H1 (cell line): Measurements from ENCODE around the gene RBM20. TPM values are rescaled to one million over a fixed set of nuclear protein-coding genes. Genes with fewer than 3 reads are reported as not detected.

Source experiments
- CTCF ChIA-PET: fragments of 300-600 bp; sonication (Branson Sonifier 250); formaldehyde crosslinking; loops from one replicate; lab custom pipeline; 2021; ENCODE audit not compliant: partially characterized antibody; lab: Charles Lee
- POLR2A ChIA-PET: fragments of 300-600 bp; sonication (Branson Sonifier 250); formaldehyde crosslinking; loops from one replicate; lab custom pipeline; 2021; ENCODE audit warnings: inconsistent platforms; ENCODE audit not compliant: partially characterized antibody; lab: Charles Lee
- DNase-seq, 2 experiments: peaks; one replicate each; pipeline versions ENCODE4 v3.0.0 to v3.0.0-alpha.2; 2010 to 2022; ENCODE audit warnings: low spot score in 2 of 2, low read depth in 1 of 2, mixed read lengths in 1 of 2
- FAIRE-seq: peaks from 2 replicates; lab custom pipeline; 2011; peaks lifted over from hg19 to GRCh38; lab: Jason Lieb, UNC
- H2AFZ ChIP-seq: 2 replicates; pipeline ENCODE4 v1.8.1; 2012; ENCODE audit warnings: low read length, inconsistent platforms
- H2AK5ac ChIP-seq: 2 replicates; pipeline ENCODE4 v1.6.1; 2013; ENCODE audit warnings: low read depth, low read length
- H2BK120ac ChIP-seq: replicated peaks from 2 replicates; pipeline ENCODE3; 2013; ENCODE audit warnings: low read depth, low read length, inconsistent platforms
- H2BK12ac ChIP-seq: 2 replicates; pipeline ENCODE4 v1.6.1; 2013; ENCODE audit warnings: low read depth, low read length
- H2BK15ac ChIP-seq: 2 replicates; pipeline ENCODE4 v1.6.1; 2013; ENCODE audit warnings: low read length
- H2BK20ac ChIP-seq: 2 replicates; pipeline ENCODE4 v1.6.1; 2013; ENCODE audit warnings: low read length
- H2BK5ac ChIP-seq: 2 replicates; pipeline ENCODE4 v1.6.1; 2013; ENCODE audit warnings: low read depth, low read length
- H3K14ac ChIP-seq: 2 replicates; pipeline ENCODE4 v1.6.1; 2013; ENCODE audit warnings: inconsistent platforms; ENCODE audit not compliant: insufficient read length
- H3K18ac ChIP-seq: 2 replicates; pipeline ENCODE4 v1.6.1; 2013; ENCODE audit warnings: low read length; ENCODE audit errors: extremely low read depth
- H3K23ac ChIP-seq: 2 replicates; pipeline ENCODE4 v1.6.1; 2013; ENCODE audit warnings: inconsistent platforms; ENCODE audit not compliant: insufficient read length
- H3K23me2 ChIP-seq: 2 replicates; pipeline ENCODE4 v1.6.1; 2013; ENCODE audit warnings: low read depth, low read length
- H3K27ac ChIP-seq: 2 replicates; pipeline ENCODE4 v1.6.1; 2011; ENCODE audit warnings: low read depth, low read length, inconsistent platforms
- H3K27me3 ChIP-seq, 4 experiments: replicated peaks in 1 of 4; 1 replicate in 1 of 4; 2 replicates in 3 of 4; pipeline versions ENCODE4 v1.6.1 to v1.8.1; 2011 to 2013; ENCODE audit warnings: low read length in 3 of 4, mild to moderate bottlenecking in 3 of 4, inconsistent platforms in 2 of 4, mixed read lengths in 2 of 4, moderate library complexity in 1 of 4; ENCODE audit not compliant: control insufficient read depth in 3 of 4, insufficient read depth in 3 of 4; ENCODE audit errors: extremely low read depth in 1 of 4
- H3K36me3 ChIP-seq, 4 experiments: 2 replicates each; pipeline versions ENCODE4 v1.6.1 to v1.8.1; 2011 to 2013; ENCODE audit warnings: mild to moderate bottlenecking in 4 of 4, low read length in 3 of 4, moderate library complexity in 2 of 4, control low read depth in 1 of 4, inconsistent platforms in 1 of 4; ENCODE audit not compliant: insufficient read depth in 4 of 4, control insufficient read depth in 2 of 4
- H3K4ac ChIP-seq: replicated peaks from 2 replicates; pipeline ENCODE3; 2013; ENCODE audit warnings: low read length, low read depth, mixed read lengths, inconsistent platforms; ENCODE audit not compliant: insufficient read length
- H3K4me1 ChIP-seq, 4 experiments: replicated peaks in 1 of 4; 1 replicate in 1 of 4; 2 replicates in 3 of 4; pipeline versions ENCODE4 v1.6.1 to v1.8.1; 2011 to 2013; ENCODE audit warnings: low read length in 3 of 4, inconsistent platforms in 2 of 4, mixed read lengths in 1 of 4; ENCODE audit not compliant: insufficient read depth in 4 of 4, control insufficient read depth in 3 of 4
- H3K4me2 ChIP-seq, 2 experiments: 2 replicates each; pipeline versions ENCODE4 v1.6.1 to v1.8.1; 2011 to 2013; ENCODE audit warnings: low read depth in 2 of 2, low read length in 2 of 2, control low read depth in 1 of 2, inconsistent platforms in 1 of 2, mild to moderate bottlenecking in 1 of 2; ENCODE audit not compliant: insufficient read depth in 1 of 2
- H3K4me3 ChIP-seq, 4 experiments: fragments of 200-600, 300-600 bp in 1 of 4; sonication (generic), shearing (Covaris generic), sonication (Bioruptor Twin) in 1 of 4; 2 replicates each; pipeline versions ENCODE4 v1.5.1 to v1.8.1; 2011 to 2016; ENCODE audit warnings: low read length in 4 of 4, low read depth in 3 of 4, control low read depth in 2 of 4, inconsistent platforms in 2 of 4, mild to moderate bottlenecking in 2 of 4, mixed read lengths in 1 of 4, moderate library complexity in 1 of 4; ENCODE audit not compliant: insufficient read depth in 2 of 4; ENCODE audit errors: extremely low read depth in 1 of 4
- H3K56ac ChIP-seq: replicated peaks from 2 replicates; pipeline ENCODE3; 2013; ENCODE audit warnings: low read depth, mild to moderate bottlenecking, mixed read lengths, low read length, inconsistent platforms; ENCODE audit not compliant: insufficient read length
- H3K79me1 ChIP-seq: 2 replicates; pipeline ENCODE4 v1.6.1; 2013; ENCODE audit warnings: low read depth, low read length, control low read depth
- H3K79me2 ChIP-seq, 2 experiments: 2 replicates each; pipeline versions ENCODE4 v1.6.1 to v1.8.1; 2012 to 2013; ENCODE audit warnings: low read length in 2 of 2, mild to moderate bottlenecking in 2 of 2, inconsistent platforms in 1 of 2; ENCODE audit not compliant: insufficient read depth in 2 of 2, control insufficient read depth in 1 of 2
- H3K9ac ChIP-seq, 4 experiments: replicated peaks in 1 of 4; 1 replicate in 1 of 4; 2 replicates in 3 of 4; pipeline versions ENCODE4 v1.6.1 to v1.8.1; 2011 to 2013; ENCODE audit warnings: low read depth in 3 of 4, low read length in 3 of 4, control low read depth in 2 of 4, mild to moderate bottlenecking in 2 of 4, moderate library complexity in 2 of 4, inconsistent platforms in 1 of 4; ENCODE audit errors: extremely low read depth in 1 of 4
- H3K9me3 ChIP-seq, 2 experiments: 2 replicates each; pipeline versions ENCODE4 v1.6.1 to v1.8.1; 2012 to 2013; ENCODE audit warnings: mild to moderate bottlenecking in 2 of 2, moderate library complexity in 2 of 2, control low read depth in 1 of 2, inconsistent platforms in 1 of 2, low read depth in 1 of 2, low read length in 1 of 2, mixed read lengths in 1 of 2; ENCODE audit not compliant: insufficient read depth in 2 of 2
- H4K20me1 ChIP-seq, 2 experiments: replicated peaks in 1 of 2; 2 replicates each; pipeline versions ENCODE3 to v1.8.1; 2011 to 2013; ENCODE audit warnings: inconsistent platforms in 2 of 2, low read length in 2 of 2, mild to moderate bottlenecking in 1 of 2; ENCODE audit not compliant: insufficient read depth in 2 of 2, control insufficient read depth in 1 of 2
- H4K5ac ChIP-seq: 2 replicates; pipeline ENCODE4 v1.6.1; 2013; ENCODE audit warnings: low read length, low read depth, mixed read lengths, inconsistent platforms; ENCODE audit not compliant: insufficient read length
- H4K8ac ChIP-seq: 2 replicates; pipeline ENCODE4 v1.8.0; 2013; ENCODE audit warnings: mild to moderate bottlenecking, moderate library complexity, low read length, inconsistent platforms; ENCODE audit not compliant: insufficient read depth; ENCODE audit errors: extremely low read depth
- H4K91ac ChIP-seq: replicated peaks from 2 replicates; pipeline ENCODE3; 2013; ENCODE audit warnings: low read length, mixed read lengths, inconsistent platforms; ENCODE audit not compliant: insufficient read length
- CEBPB ChIP-seq: IDR thresholded peaks from 2 replicates; pipeline ENCODE4 v1.6.1; 2012; ENCODE audit warnings: low read depth, low read length
- CTBP2 ChIP-seq: IDR thresholded peaks from 2 replicates; pipeline ENCODE4 v1.7.0; 2011; ENCODE audit warnings: borderline replicate concordance, mild to moderate bottlenecking, moderate library complexity, mixed read lengths, low read length; ENCODE audit not compliant: insufficient read depth, insufficient read length
- CTCF ChIP-seq, 3 experiments: IDR thresholded peaks; 1 replicate in 2 of 3; 2 replicates in 1 of 3; pipeline versions ENCODE4 v1.5.1 to v1.6.1; 2011; ENCODE audit warnings: low read length in 3 of 3, mild to moderate bottlenecking in 3 of 3, inconsistent platforms in 2 of 3, low read depth in 1 of 3, moderate library complexity in 1 of 3; ENCODE audit not compliant: insufficient read depth in 1 of 3; ENCODE audit errors: control extremely low read depth in 1 of 3
- KDM4A ChIP-seq: IDR thresholded peaks from one replicate; pipeline ENCODE4 v1.7.1; 2012; ENCODE audit warnings: low read depth, mild to moderate bottlenecking, moderate library complexity, low read length, inconsistent platforms; ENCODE audit not compliant: severe bottlenecking
- MAX ChIP-seq: IDR thresholded peaks from 2 replicates; pipeline ENCODE4 v1.6.1; 2012; ENCODE audit warnings: inconsistent platforms
- NANOG ChIP-seq: IDR thresholded peaks from 2 replicates; pipeline ENCODE4 v1.6.1; 2011; ENCODE audit warnings: low read length, low read depth, mild to moderate bottlenecking, inconsistent platforms; ENCODE audit not compliant: insufficient read depth, poor library complexity, severe bottlenecking
- NRF1 ChIP-seq: IDR thresholded peaks from 2 replicates; pipeline ENCODE4 v1.6.1; 2011; ENCODE audit warnings: mild to moderate bottlenecking, low read depth, low read length, improper control_type of control experiment
- RBBP5 ChIP-seq: IDR thresholded peaks from 2 replicates; pipeline ENCODE4 v1.7.1; 2012; ENCODE audit warnings: low read depth, mild to moderate bottlenecking, inconsistent platforms, low read length, moderate library complexity, borderline replicate concordance
- RXRA ChIP-seq: IDR thresholded peaks from 2 replicates; pipeline ENCODE4 v1.6.1; 2011; ENCODE audit warnings: low read depth, mild to moderate bottlenecking, low read length, moderate library complexity; ENCODE audit not compliant: insufficient read depth
- SP4 ChIP-seq: IDR thresholded peaks from 2 replicates; pipeline ENCODE4 v1.6.1; 2012; ENCODE audit warnings: low read length, inconsistent platforms
- TBP ChIP-seq: IDR thresholded peaks from 2 replicates; pipeline ENCODE4 v1.6.1; 2011; ENCODE audit warnings: low read depth, low read length, improper control_type of control experiment
- whole genome bisulfite sequencing, 2 experiments: shearing (Covaris generic) in 1 of 2; methylation state at CpG; one replicate each; pipeline versions ENCODE4 v1.1.6 to v1.1.7; 2013 to 2015; ENCODE audit warnings: low lambda C conversion rate in 2 of 2, mixed read lengths in 2 of 2, inconsistent platforms in 1 of 2, low coverage in 1 of 2, missing lambda C conversion rate in 1 of 2; ENCODE audit not compliant: insufficient replicate concordance in 2 of 2, insufficient coverage in 1 of 2, insufficient read length in 1 of 2; ENCODE audit errors: extremely low coverage in 1 of 2, missing lambda C conversion rate in 1 of 2; 5-methylcytosine and 5-hydroxymethylcytosine counted together
- polyA plus RNA-seq, 7 experiments: library from polyadenylated mRNA; depleted of rRNA in 3 of 7; stranded (reverse) in 5 of 7; unstranded in 2 of 7; fragments of >200 nt in 5 of 7; fragments of 200-250 nt in 2 of 7; gene quantifications; 1 replicate in 5 of 7; 2 replicates in 1 of 7; 4 replicates in 1 of 7; pipeline versions ENCODE4 v1.2.1 to v1.2.3, GENCODE V29; 2011 to 2013; ENCODE audit warnings: missing spikeins in 2 of 7, mixed read lengths in 2 of 7
- total RNA-seq: library from RNA; stranded (reverse); fragmentation: NEBNext Ultra II Directional; extraction: Animal tissue kit (Norgen Biotek cat#: 25700); gene quantifications from 2 replicates; pipeline ENCODE4 v1.2.1, GENCODE V29; 2021

The RBM20 gene
- total and polyA plus RNA-seq, 2 of the 8 experiments (the other 6 are each of a cell fraction or from before 2014, with no cell fraction given): 0.05 to 0.63 TPM

- CTCF ChIA-PET: interaction anchor here (0.8 to 2.3 kb wide), 4 partner anchors 10 to 45 kb away, joined by 3 to 10 read pairs (median 4); partner anchors contain the start of gene RBM20
- H3K14ac ChIP-seq: no peak overlapping the region
- no peak overlapping the region for H2BK120ac ChIP-seq
- H3K4me3 ChIP-seq: no peak overlapping the region
- H3K56ac ChIP-seq: no peak overlapping the region
- no peak overlapping the region for H2BK15ac ChIP-seq
- POLR2A ChIA-PET: interaction anchor here (2.0 kb wide), 1 partner anchor 12 kb away, joined by 5 read pairs; no protein-coding TSS in a partner anchor
- no peak overlapping the region for H2BK20ac ChIP-seq
- no peaks in the 10 kb centered on the region for H4K20me1 ChIP-seq
- no peak overlapping the region for H2BK5ac ChIP-seq
- DNase-seq (no peak), FAIRE-seq (no peak)
- no peaks in the 10 kb centered on the region; a peak in 1 of 7 replicates for H3K27me3 ChIP-seq
- H3K36me3 ChIP-seq: no peaks in the 10 kb centered on the region
- no peak overlapping the region for H4K91ac ChIP-seq
- H4K5ac ChIP-seq: no peak overlapping the region
- peaks cover 0 to 2% (median 0%) of the 10 kb centered on the region in 4 experiments; a peak in 1 of 7 replicates for H3K4me1 ChIP-seq
- H3K27ac ChIP-seq: no peak overlapping the region
- no peak overlapping the region for H2BK12ac ChIP-seq
- no peaks in the 10 kb centered on the region for H3K79me1 ChIP-seq
- H3K9ac ChIP-seq: no peak overlapping the region
- no peaks in the 10 kb centered on the region for H3K9me3 ChIP-seq
- TF ChIP-seq RBBP5 (no peak), MAX (no peak), CTBP2 (no peak), CTCF (IDR thresholded peaks at IDR 0.05; ENCODE audit: control extremely low read depth in 1 of 3, insufficient read depth in 1 of 3, low read depth in 1 of 3, low read length in 3 of 3) (no peak), NANOG (no peak), SP4 (no peak), CEBPB (no peak), RXRA (no peak), KDM4A (no peak), NRF1 (no peak), TBP (no peak)
- 71% methylated on average over 1 of the region's 1 CpG; no CpG with 5 or more reads in 1 of the 2 experiments for WGBS, 2 experiments
- no peaks in the 10 kb centered on the region for H3K79me2 ChIP-seq
- H3K18ac ChIP-seq: no peak overlapping the region
- no peak overlapping the region for H2AFZ ChIP-seq
- H3K23me2 ChIP-seq: no peaks in the 10 kb centered on the region; the same call in 1 of the 2 replicates
- no peak overlapping the region for H4K8ac ChIP-seq
- H2AK5ac ChIP-seq: no peak overlapping the region
- H3K4ac ChIP-seq: no peak overlapping the region
- no peak overlapping the region for H3K4me2 ChIP-seq
- no peak overlapping the region for H3K23ac ChIP-seq
Measured at GRCh38 chr10:110655320-110655719, 11.2 kb downstream of the RBM20 start.
